GM13976 (cell line): ENCODE measurements around the gene POU3F2.

Experiments
- DNase-seq: peaks from one replicate; pipeline ENCODE4 v3.0.0; 2012; ENCODE audit warnings: low spot score
- in situ Hi-C: fragments of 300-500 bp; cut with MboI; formaldehyde crosslinking; loops from one replicate; pipeline ENCODE4 v1.12.0; 2022; ENCODE audit warnings: low sequenced_read_pairs, mixed read lengths, inconsistent platforms; ENCODE audit not compliant: unreplicated experiment
- TF ChIP-seq, protein P1 (sequence below): IDR thresholded peaks from 2 replicates; pipeline ENCODE4 v1.5.1; 2012; ENCODE audit warnings: borderline replicate concordance, mild to moderate bottlenecking; ENCODE audit not compliant: insufficient read depth; ENCODE audit errors: extremely low read depth, missing control alignments, control extremely low read depth

Gene POU3F2

DNA sequence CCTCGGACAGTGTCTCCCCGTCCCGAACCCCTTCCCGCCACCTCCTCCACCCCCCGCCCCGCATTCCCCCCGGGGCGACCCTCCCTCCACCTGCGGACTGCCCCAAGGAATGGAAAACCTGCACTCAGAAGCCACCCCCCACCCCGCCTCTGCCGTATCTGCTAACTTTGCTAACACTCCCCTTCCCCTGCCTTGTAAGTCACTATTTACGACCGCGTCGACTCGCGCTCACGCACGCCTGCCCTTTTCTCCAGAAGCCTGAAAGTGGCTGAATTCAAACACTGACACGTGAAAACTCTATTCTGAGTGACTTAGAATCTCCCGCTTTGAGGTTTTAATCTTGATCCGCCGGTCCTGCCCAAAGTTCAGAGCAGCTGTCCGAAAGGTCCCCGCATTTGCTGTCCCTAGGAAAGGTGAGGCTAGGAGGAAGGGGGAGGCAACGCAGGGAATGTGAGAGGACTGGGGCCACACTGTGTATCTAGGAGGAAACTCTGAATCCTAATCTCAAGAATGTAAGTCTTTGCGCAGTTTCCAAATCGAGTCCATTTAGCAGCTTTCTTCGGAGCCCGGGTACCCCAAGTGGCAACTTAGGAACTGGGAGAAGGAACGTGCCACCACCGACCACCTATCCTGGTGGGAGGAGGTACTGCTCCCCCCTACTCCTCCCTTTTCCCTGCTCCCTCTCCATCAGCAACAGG is 9.3 kb upstream of the POU3F2 start:
- TF ChIP-seq, protein P1, sequence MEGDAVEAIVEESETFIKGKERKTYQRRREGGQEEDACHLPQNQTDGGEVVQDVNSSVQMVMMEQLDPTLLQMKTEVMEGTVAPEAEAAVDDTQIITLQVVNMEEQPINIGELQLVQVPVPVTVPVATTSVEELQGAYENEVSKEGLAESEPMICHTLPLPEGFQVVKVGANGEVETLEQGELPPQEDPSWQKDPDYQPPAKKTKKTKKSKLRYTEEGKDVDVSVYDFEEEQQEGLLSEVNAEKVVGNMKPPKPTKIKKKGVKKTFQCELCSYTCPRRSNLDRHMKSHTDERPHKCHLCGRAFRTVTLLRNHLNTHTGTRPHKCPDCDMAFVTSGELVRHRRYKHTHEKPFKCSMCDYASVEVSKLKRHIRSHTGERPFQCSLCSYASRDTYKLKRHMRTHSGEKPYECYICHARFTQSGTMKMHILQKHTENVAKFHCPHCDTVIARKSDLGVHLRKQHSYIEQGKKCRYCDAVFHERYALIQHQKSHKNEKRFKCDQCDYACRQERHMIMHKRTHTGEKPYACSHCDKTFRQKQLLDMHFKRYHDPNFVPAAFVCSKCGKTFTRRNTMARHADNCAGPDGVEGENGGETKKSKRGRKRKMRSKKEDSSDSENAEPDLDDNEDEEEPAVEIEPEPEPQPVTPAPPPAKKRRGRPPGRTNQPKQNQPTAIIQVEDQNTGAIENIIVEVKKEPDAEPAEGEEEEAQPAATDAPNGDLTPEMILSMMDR: no peak
- peak; percentile 29 for DNase-seq
- in situ Hi-C loops: loop anchor here (25.0 kb wide), 2 partner anchors 287 to 1313 kb away; no protein-coding TSS in a partner anchor

DNA sequence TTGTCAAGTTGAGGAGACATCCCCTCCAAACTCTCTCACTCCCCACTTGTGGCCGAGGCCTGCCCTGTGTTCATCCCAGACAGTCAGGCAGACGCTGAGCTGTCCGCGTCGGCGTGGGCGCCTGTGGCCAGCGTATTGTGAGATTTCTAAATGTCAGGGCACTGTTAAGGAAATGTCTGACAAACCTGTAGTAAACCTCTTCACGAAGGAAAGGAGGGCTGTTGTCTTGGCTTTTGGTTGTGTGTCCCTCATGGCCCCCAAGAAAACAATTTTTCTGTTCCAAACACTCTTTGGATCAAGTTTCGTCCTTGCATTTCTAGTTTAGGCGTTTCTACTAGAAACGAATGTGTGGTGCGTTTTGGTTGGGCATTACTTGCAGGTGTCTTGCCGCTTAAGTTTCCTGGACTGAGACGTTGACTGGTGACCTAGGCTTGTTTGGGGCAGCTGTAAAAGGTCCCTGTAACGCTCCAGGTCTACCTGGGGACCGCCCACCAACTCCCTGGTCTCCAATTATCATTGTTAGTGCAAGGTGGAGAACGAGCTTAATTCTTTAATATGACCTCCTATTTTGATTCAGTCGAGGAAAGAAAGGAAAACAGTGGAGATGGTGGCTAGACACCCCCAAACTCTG is 8.7 kb upstream of the POU3F2 start:
- TF ChIP-seq, protein P1: no peak
- in situ Hi-C loops: loop anchor here (25.0 kb wide), 2 partner anchors 287 to 1313 kb away; no protein-coding TSS in a partner anchor
- DNase-seq: peak; percentile 20

DNA sequence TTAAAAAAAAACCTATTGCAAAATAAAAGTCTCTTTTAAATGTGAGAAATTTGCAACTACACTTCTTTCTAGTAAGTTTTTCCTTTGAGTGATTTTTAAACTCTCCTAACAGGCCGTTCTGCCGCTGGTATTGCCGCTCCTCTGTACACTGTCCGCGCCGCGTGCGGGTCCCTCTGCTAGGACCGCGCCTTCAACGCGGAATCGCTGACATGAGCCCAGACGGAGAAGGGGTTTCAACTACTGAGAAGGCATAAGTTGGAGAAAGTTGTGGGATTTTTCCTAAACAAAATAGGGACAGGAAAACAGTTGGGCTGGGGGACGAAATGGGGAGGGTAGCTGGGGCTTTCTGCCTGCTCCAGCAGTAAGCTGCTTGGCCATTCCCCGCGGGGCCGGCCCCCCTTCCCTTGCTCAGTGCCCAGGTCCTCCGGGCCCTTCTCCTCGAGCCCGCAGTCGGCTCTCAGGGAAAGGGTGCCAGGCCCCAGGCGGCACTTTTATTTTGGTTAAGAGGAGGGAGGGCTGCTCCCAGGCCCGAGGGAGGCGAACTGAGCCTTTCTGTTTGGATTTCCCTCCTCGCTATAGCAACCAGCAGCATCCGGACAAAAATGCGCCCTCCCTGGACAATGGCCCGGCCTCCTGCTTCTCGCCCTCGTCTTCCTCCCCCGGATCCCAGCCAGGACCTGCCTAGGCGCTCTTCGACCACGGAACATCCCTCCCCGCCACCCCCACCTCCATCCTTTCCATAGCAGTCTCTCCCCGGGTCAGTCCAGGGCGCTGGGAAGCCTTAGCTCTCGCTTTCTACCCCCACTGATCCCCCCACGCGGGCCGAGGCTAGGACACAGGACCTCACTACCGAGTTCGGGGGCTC is 6.8 kb upstream of the POU3F2 start:
- peak; percentile 30 for DNase-seq
- in situ Hi-C loops: loop anchor here (25.0 kb wide), 2 partner anchors 285 to 1315 kb away; no protein-coding TSS in a partner anchor
- TF ChIP-seq, protein P1: no peak

DNA sequence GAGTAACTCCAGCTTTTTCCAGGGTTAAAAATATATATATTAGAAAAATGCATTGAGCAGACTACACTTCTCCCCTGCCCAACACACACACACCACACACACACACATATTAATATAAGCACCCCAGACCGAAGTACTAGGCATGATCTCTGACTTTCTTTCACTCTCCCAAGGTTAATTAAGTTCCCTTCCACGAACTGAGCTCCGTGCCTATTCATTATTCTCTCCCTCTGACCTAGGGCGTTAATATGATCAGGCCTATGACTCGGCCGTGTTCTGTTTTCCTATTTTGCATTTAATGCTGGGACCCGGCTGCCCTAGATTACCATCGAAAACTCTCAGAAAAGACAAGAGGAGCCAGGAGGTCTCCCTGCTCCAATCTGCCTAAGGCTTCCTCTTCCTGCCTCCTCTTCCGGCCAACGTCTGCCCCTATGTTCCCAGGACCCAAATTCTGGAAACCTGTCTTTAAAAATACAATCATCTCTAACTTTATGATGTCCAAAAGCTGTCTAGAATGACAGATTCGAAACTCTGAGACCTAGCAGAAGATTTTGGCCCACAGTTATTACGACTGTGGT is 6.1 kb upstream of the POU3F2 start:
- in situ Hi-C loops: loop anchor here (25.0 kb wide), 2 partner anchors 284 to 1316 kb away; no protein-coding TSS in a partner anchor
- TF ChIP-seq, protein P1: no peak
- DNase-seq: peak; percentile 23

DNA sequence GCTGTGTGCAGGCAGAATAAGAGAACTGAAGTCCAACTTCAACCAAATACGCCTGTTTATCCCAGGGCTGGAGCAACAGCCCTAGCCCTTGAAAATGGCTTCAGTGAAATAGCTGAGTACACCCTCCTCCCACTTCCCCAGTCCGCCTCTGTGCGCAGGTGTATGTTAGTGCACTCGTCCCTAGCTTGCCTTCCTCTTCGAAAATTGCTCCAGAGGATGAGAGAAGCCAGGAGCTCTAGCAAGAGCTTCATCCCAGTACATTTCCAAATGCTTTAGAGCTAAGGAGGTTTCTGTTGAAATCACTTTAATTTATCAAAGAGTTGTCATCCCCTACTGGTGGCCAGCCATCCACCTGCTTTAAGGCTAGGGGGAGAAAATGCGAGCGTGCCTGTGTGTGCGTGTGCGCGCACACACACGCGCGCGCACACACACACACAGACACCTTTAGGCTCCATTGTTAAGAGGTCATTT is 5.4 kb upstream of the POU3F2 start:
- TF ChIP-seq, protein P1: no peak
- peak; percentile 32 for DNase-seq
- in situ Hi-C loops: loop anchor here (25.0 kb wide), 2 partner anchors 283 to 1317 kb away; no protein-coding TSS in a partner anchor
